Measurements from ENCODE around the gene FMOD. TPM values are rescaled to one million over a fixed set of nuclear protein-coding genes. Genes with fewer than 3 reads are reported as not detected.
A peak's percentile ranks its signal among the peaks of the same experiment; 100 is the strongest.

The FMOD gene
- polyA plus RNA-seq (ENCODE audit: insufficient read length in 10 of 10): 100 to 1,000 TPM in 7 of 10 donors, 10 to 100 TPM in 3; 54.6 to 273 (median 164) TPM
- long read RNA-seq, donor 1, transcript FMOD-201 (3 exons, 3,310 nt): major isoform, 32 of 310 reads
- long read RNA-seq, donor 1, partial matches to known transcripts: 278 of 310 reads
- long read RNA-seq, donor 1, other reads (novel, unspliced or antisense): 0 of 310 reads
- long read RNA-seq, donor 2, transcript FMOD-201 (3 exons, 3,310 nt): major isoform, 12 of 49 reads
- long read RNA-seq, donor 2, partial matches to known transcripts: 37 of 49 reads
- long read RNA-seq, donor 2, other reads (novel, unspliced or antisense): 0 of 49 reads
- long read RNA-seq, donor 3: 0 reads
- long read RNA-seq, donor 4, transcript FMOD-201 (3 exons, 3,310 nt): major isoform, 29 of 144 reads
- long read RNA-seq, donor 4, partial matches to known transcripts: 115 of 144 reads
- long read RNA-seq, donor 4, other reads (novel, unspliced or antisense): 0 of 144 reads
- long read RNA-seq, donor 5, transcript FMOD-201 (3 exons, 3,310 nt): major isoform, 16 of 89 reads
- long read RNA-seq, donor 5, partial matches to known transcripts: 73 of 89 reads
- long read RNA-seq, donor 5, other reads (novel, unspliced or antisense): 0 of 89 reads
- long read RNA-seq, donor 6, transcript FMOD-201 (3 exons, 3,310 nt): major isoform, 22 of 131 reads
- long read RNA-seq, donor 6, partial matches to known transcripts: 109 of 131 reads
- long read RNA-seq, donor 6, other reads (novel, unspliced or antisense): 0 of 131 reads
- long read RNA-seq, donor 7, transcript FMOD-201 (3 exons, 3,310 nt): major isoform, 38 of 150 reads
- long read RNA-seq, donor 7, partial matches to known transcripts: 111 of 150 reads
- long read RNA-seq, donor 7, other reads (novel, unspliced or antisense): 0 of 150 reads
- long read RNA-seq, donor 8, transcript FMOD-201 (3 exons, 3,310 nt): major isoform, 17 of 72 reads
- long read RNA-seq, donor 8, partial matches to known transcripts: 55 of 72 reads
- long read RNA-seq, donor 8, other reads (novel, unspliced or antisense): 0 of 72 reads
- long read RNA-seq, donor 9, partial matches to known transcripts: 17 of 20 reads
- long read RNA-seq, donor 9, other reads (novel, unspliced or antisense): 0 of 20 reads

GRCh38 chr1:203351037-203351625 lies at the start of gene FMOD:
TSS of gene FMOD (minus strand) at chr1:203351122. CDS start at chr1:203348270, 2,852 bp downstream.
- peak; percentile 56 to 95 (median 89) for DNase-seq

- no peak for DNase-seq
Measured at GRCh38 chr1:203396595-203397194, 45.8 kb upstream of the FMOD start.

GRCh38 chr1:203395751-203396150 lies 44.8 kb upstream of the FMOD start:
- DNase-seq: no peak

GRCh38 chr1:203390298-203390697 lies 39.4 kb upstream of the FMOD start:
- DNase-seq: no peak

- DNase-seq: no peak
Measured at GRCh38 chr1:203388683-203389082, 37.8 kb upstream of the FMOD start.

- no peak for DNase-seq
Measured at GRCh38 chr1:203382026-203382425, 31.1 kb upstream of the FMOD start.

- peak in 1 of 3 donors; percentile 43 for DNase-seq
Measured at GRCh38 chr1:203381151-203381751, 30.3 kb upstream of the FMOD start.

- DNase-seq: no peak
Measured at GRCh38 chr1:203380420-203381150, 29.7 kb upstream of the FMOD start.

GRCh38 chr1:203379825-203380224 lies 28.9 kb upstream of the FMOD start:
- no peak for DNase-seq

- DNase-seq: peak in 2 of 3 donors; percentile 41 to 62
Measured at GRCh38 chr1:203378556-203379245, 27.8 kb upstream of the FMOD start.

- no peak for DNase-seq
Measured at GRCh38 chr1:203373991-203374390, 23.1 kb upstream of the FMOD start.

- no peak for DNase-seq
Measured at GRCh38 chr1:203373002-203373401, 22.1 kb upstream of the FMOD start.

- no peak for DNase-seq
Measured at GRCh38 chr1:203371288-203371687, 20.4 kb upstream of the FMOD start.

GRCh38 chr1:203369666-203370065 lies 18.7 kb upstream of the FMOD start:
- no peak for DNase-seq

GRCh38 chr1:203368624-203369451 lies 17.9 kb upstream of the FMOD start:
- peak in 2 of 3 donors; percentile 48 to 65 for DNase-seq

GRCh38 chr1:203367057-203367456 lies 16.1 kb upstream of the FMOD start:
- no peak for DNase-seq

- DNase-seq: no peak
Measured at GRCh38 chr1:203366476-203366875, 15.6 kb upstream of the FMOD start.

- DNase-seq: no peak
Measured at GRCh38 chr1:203364806-203365205, 13.9 kb upstream of the FMOD start.

Data from muscle of back (tissue), 13 donors.